SW 1271 (cell line): ENCODE data around the gene TMEM40.
"Not testable (repeated sequence)": the region's sequence is repeated elsewhere in the genome, so short reads cannot be mapped to it uniquely, and the experiment has no call there.

Source experiments
- DNase-seq, 2 experiments: peaks; one replicate each; lab custom pipeline; 2025; lab: John Stamatoyannopoulos, UW

TMEM40 gene

DNA sequence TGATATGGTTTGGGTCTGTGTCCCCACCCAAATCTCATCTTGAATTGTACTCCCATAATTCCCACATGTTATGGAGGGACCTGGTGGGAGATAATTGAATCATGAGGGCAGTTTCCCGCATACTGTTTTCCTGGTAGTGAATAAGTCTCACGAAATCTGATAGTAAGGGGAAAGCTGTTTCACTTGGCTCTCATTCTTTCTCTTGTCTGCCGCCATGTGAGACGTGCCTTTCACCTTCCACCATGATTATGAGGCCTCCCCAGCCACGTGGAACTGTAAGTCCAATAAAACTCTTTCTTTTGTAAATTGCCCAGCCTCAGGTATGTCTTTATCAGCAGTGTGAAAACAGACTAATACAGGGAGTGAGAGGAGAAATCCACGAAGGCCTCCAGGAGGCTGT, 16.9 kb upstream of the TMEM40 start:
- not testable (repeated sequence) for DNase-seq

DNA sequence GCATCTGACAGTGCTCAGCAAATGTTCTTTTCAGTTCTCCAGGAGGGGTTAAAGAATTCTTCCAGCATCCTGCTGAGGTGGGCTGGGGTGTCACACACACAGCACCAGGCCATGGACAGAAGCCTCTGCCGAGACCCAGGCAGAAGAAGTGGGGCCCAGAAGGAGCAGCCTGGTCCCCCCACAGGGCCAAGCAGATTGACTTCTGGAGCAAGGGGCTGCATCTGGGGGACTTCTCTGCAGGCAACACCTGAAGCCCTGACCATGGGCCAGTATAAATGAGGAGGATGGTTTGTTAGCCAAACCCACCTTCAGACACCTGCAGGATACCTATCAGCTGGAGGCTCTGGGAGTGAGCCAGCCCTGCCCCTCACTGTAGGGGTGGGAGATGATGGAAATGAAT, 16.2 kb upstream of the TMEM40 start:
- no peak for DNase-seq

DNA sequence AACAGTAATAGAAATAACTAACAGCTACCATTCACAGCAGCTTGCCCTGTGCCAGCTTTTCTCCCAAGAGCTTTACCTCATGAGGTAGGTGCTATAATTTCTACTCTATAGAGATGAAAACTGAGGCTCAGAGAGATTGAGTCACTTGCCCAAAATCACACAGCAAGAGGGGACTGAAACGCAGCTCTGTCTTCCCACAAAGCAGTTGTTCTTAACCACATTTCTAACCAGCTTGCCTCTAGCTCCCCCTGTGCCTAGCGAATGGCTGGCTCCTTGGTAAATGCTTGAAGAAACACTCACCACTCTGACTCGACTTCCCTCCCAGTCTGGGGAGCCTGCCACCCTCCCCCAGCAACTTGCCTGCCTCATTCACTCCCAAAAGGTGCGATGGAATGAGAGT, 15.6 kb upstream of the TMEM40 start:
- DNase-seq = no peak

DNA sequence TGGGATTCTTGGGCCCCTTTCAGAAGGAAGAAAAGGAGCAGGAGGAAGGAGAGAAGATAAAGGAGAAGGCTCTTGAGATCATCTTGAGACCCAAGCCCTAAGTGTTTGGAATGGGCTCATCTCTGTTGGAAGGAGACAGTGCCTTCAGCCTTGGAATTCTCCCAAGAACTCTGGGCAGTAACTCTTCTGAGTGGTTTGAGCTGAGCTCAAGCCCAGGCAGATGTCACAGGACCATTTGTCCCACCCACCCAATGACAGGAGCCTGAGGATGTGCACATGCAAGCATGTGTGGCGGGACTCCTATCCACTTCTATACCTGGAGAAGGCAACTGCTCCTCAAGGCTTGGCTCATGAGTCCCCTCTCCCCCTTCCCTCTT, 14.6 kb upstream of the TMEM40 start:
- no peak for DNase-seq

DNA sequence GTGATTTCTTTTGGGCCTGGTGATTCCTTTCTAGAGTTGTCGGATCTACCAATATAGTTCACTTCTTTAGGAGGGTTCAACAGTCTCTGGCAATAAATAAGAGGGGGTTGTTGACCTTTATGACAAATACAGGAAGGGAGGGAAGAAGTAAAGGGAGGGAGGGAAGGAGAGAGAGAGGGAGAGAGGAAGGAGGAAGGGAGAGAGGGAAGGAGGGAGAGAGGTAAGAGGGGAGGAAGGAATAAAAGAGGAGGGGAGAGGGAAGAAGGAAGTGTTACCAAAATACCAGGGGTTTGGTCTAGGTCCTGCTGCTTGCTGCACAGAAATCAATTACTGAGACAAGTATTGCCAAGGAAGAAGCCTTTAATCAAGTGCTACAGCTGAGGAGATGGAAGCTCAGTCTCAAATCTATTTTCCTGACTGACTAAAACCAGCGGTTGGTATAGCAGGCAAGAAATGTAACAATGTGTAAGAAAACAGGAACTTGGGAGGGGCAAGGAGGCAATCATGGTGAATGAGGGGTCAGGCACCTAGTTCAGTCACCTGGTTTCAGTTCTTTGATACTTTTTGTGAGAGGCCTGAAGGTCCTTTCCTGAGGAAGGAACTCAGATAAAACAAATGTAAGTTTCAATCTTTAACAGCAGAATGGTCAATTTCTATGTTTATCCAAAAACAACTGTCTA, 14.1 kb upstream of the TMEM40 start:
- no peak for DNase-seq

DNA sequence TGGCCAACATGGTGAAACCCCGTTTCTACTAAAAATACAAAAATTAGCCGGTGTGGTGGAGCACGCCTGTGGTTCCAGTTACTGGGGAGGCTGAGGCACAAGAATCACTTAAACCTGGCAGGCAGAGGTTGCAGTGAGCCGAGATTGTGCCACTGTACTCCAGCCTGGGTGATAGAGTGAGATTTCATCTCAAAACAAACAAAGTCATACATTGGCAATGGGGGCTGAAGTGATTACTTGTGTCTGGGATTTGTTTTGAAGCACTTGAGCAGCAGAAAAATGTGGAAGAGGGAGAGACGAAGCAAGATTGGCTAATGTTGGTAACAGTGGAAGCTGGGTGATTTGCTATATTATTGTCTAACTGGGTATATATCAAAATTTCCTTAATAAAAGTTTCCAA, 13.4 kb upstream of the TMEM40 start:
- DNase-seq = no peak

DNA sequence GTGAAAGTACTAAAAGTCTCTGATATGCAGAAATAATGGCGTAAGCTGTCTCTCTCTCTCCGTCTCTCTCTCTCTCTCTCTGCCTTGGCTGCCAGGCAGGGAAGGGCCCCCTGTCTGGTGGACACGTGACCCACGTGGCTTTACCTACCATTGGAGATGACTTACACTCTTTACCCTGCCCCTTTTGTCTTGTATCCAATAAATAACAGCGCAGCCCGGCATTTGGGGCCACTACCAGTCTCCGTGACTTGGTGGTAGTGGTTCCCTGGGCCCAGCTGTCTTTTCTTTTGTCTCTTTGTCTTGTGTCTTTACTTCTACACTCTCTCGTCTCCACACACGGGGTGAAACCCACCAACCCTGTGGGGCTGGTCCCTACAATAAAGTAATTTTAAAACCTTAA, 12.2 kb upstream of the TMEM40 start:
- no peak for DNase-seq

DNA sequence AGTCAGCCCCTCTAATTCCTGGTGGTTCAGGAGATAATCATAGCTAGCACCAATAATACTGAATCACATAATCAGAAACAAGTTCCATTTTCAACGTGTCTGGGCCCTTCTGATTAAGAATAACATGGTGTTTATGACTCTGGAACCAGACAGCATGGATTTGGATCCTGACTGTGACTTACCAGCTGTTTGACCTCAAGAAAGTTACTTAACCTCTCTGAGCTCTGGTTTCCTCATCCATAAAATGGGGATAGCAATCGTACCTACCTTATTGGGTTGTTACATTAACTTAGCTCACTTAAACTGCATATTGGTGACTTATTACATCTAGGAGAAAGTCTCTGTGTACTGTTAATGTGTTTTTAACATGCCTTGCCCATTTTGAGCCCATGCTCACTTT, 10.7 kb upstream of the TMEM40 start:
- no peak for DNase-seq

DNA sequence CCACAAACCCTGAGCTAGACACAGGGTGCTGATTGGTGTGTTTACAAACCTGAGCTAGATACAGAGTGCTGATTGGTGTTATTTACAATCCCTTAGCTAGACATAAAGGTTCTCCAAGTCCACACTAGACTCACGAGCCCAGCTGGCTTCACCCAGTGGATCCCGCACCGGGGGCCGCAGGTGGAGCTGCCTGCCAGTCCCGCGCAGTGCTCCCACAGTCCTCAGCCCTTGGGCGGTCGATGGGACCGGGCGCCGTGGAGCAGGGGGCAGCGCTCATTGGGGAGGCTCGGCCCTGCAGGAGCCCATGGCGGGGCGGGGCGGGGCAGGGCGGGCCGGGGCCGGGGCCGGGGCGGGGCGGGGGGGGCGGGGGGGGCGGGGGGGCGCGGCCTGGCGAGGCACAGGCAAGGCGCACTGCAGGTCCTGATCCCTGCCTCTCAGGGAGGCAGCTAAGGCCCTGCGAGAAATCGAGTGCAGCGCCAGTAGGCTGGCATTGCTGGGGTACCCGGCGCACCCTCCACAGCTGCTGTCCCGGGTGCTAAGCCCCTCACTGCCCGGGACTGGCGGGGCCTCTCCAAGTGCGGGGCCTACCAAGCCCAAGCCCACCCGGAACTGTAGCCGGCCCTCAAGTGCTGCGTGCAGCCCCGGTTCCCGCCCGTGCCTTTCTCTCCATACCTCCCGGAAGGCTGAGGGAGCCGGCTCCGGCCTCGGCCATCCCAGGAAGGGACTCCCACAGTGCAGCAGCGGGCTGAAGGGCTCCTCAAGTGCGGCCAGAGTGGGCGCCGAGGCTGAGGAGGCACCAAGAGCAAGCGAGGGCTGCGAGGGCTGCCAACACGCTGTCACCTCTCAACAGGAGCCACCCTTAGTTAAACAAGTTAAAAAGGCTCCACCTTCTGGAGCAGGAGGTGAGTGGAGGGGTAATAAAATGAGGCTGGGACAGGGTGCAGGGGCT, 9.8 kb upstream of the TMEM40 start:
- DNase-seq = no peak

DNA sequence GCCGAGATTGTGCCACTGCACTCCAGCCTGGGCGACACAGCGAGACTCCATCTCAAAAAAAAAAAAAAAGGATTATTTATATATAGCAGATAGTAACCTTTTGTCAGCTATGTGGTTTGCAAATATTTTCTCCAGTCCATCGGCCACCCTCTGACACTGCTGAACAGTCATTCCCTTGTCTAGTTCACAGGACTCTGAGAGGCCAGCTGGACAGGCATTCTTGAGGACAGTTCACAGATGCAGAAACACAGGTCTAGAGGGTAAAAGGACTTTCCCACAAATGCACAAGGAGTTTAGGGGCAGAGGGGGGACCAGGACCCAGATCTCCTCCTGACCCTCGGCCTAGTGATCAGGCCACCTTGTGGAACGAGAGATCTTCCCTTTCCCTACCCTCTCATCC, 7.5 kb upstream of the TMEM40 start:
- no peak for DNase-seq

DNA sequence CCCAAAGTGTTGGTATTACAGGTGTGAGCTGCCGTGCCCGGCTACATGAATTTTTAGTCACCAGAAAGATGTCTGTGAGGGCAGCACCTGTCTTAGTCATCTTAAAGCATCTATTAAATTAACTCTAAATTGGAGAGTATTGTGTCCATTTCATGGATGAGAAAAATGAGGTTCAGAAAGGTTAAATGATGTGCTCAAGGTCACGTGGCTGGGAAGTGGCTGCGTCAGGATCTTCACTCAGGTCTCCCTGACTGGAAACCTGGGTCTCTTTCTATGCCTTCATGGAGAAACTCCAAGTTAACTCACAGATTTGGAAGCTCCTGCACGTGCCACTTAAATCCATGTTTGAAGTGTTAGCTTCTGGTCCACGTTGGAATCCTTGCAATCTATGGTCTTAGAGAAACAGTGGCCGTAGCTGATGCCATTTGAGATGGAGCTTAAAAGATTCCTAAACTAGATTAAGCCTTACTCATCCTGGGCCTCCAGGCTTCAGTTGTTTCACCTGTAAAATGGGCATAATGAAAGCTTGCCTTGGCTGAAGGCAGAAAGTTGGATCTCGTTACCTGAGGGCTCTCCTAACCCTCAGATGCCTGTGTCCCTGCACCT, 5.2 kb upstream of the TMEM40 start:
- DNase-seq = no peak

DNA sequence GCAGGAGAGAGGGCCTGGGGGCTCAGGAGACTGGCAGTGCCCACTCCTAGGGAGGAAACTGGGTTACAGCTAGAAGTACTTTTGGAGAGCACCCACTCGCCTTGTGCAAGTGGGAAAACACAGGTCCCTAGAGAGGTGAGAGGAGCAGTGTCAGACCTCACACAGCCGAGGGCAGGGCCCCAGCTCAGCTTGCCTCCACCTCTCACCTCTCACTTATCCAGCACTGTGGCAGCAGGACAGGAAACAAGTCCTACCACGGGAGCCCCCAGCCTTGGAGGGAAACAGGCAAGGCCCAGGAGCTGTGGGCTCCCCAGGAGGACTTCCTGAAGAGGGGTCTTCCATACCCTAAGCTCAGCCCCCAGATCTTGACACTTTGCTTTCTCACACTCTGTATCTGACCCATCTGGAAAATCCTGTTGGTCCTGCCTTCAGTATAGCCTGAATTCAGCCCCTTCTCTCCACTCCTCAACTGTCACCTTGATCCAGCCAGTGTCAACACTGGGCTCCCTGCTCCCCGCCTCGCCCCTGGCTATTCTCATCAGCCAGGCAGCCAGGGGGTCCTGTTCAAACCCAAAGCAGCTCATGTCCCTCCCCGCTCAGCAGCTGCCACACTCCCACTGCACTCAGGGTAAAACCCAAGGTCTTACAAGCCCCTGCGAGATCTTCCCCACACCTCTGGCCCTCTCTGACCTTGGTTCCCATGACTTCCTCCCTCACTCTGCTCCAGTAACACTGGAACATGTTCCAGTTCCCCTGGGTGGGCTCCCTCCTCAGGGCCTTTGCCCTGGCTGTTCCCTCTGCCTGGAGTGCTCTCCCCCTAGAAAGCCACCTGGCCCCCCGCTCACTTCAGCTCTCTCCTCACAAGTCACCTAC, 870 bp upstream of the TMEM40 start:
- DNase-seq = no peak

DNA sequence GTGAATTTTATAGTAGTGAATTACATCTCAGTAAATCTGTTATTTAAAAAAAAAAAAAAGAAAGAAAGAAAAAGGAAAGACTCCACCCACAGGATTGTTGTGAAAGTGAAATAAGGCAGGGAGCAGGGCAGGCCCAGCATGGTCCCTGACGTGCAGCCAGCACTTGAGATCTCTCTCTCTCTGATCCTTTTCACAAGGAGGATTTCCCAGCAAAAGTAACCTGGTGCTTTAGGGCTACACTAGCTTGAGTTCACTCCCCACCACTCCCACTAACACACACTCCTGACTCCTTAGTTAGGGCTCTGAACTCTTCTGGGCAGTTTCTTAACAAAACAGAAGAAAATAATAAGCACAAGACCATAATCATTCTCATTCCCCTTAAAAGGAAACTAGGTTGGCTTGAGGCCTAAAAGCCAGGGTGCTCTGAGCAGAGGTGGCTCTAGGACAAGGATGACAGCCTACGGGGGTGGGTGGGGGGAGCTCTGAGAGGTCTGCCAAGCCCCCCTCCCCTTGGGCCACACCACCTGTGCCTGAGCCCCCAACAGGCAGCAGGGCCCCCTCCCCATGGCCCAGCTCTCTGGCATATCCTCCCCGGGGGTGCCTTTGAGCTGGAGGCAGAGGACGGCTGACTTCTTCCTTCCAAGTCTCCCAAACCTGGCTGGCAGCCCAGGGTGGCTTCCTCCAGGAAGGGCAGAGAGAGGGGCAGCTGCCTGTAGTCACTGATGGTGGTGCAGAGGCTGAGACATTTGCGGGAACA, 856 bp downstream of the TMEM40 start:
- DNase-seq = peak in 1 of 2 experiments; percentile 52

DNA sequence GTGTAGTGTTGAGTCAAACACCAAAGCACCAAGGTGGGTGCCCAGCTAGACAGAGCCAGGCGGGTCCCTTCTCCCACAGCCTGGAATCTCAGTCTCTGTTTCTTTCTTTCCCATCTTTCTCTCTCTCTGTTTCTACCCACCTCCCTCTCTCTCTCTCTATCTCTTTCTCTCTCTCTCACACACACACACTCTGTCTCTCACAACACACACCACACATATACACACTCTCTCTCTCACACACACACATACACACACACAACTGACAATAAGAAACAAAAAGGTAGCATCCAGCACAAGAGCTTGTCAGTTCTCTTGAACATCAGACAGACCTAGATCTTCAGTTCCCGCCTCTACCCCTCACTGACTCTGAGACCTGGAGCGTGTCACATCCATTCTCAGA, 2.4 kb downstream of the TMEM40 start:
- DNase-seq = no peak

DNA sequence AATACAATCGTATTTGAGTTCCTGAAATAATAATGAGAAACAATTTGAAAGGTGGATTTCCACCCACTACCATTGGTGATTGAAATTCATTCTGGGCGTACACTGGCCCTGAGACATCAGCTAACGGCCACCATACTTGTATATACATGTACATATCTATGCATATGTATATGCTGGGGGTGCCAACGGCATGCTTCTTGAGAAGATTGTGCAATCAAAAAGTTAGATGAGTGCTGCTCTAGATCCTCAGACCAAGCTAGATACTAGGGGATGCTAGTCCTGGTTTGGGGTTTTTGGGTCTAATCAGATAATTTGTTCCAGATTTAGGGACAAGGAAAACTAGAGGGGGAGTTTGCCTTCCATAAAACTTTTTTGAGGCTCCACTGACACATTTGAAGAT, 2.9 kb downstream of the TMEM40 start:
- DNase-seq = no peak

DNA sequence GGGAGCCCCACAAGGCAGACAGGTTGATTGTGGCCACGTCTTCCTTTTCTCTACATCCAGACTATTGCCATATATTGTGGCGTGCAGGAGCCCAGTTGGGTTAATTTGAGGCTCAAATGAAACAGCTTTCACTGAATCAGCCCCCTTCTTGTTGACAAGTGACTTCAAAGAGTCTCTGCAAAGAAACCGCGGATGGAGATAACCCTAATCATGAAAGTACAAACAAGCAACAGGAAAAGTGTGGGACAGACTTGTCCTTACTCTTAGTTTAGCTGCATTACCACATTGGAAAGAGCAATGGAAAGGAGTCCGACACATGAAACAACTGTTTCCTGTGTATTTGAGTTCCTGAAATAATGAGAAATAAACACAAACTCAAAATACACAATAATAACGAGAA, 3.3 kb downstream of the TMEM40 start:
- DNase-seq = no peak

DNA sequence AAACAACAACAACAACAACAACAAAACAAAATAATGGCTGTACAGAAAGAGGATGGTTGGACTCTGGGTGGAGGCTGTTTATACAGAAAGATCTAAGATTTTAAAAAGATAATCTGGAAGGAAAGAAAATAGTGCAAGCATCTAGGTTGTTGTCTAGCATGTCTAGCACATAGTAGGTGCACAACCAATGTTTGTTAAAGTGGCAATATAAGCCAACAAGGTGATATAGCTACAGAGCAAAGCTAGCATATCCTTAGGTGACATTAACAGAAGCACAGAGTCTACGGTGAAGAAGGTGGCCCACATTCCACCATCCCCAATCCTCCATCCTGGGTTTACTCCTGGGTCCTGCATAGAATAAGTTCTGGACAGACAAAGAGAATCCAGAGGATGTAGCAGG, 4.7 kb downstream of the TMEM40 start:
- DNase-seq = no peak

DNA sequence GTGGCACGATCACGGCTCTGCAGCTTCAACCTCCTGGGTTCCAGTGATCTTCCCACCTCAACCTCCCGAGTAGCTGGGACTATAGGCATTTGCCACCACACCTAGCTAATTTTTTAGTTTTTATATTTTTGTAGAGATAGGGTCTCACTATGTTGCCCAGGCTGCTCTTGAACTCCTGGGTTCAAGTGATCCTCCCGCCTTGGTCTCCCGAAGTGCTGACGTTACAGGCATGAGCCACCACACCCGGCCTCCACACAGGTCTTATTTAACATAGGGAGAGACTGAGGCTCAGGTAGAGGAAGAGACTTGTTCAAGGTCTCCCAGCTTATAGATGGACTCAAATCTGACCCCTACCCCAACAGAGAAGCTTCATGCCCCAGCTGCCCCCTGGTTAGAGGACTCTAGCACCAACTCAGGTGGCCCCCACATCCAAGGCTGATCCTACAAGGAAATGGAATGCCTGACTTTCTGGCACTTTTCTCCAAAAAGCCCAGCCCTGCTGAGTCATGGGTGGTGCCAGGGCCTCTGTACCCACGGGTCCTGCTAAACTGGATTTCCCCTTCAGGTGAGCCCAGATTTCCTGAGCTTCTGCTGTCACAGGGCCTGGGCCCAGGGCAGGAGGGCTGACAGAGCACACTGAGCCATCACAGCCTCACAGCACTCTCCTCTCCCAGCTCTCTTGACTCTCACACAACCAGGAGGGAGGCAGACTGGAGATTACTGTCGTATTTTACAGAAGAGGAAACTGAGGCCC, 5.6 kb downstream of the TMEM40 start:
- DNase-seq = no peak

DNA sequence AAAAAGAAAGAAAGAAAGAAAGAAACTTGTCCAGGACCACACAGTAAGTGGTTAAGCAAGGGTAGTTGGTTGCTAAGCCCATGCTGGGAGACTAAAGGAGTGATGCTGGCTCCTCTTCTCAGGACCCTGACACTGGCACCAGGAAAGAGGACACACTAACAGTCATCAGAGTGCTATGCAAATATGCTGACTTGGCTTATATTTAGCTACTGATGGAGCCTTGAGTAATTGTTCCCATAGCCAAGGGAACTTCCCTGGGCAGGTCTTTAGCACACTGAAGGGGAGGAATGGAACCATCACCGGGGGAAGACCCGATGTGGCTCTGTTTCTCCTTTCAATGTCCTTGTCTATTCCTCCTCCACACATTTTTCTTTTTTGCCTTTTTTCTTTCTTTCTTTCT, 6.2 kb downstream of the TMEM40 start:
- DNase-seq = peak in 1 of 2 experiments; percentile 24

DNA sequence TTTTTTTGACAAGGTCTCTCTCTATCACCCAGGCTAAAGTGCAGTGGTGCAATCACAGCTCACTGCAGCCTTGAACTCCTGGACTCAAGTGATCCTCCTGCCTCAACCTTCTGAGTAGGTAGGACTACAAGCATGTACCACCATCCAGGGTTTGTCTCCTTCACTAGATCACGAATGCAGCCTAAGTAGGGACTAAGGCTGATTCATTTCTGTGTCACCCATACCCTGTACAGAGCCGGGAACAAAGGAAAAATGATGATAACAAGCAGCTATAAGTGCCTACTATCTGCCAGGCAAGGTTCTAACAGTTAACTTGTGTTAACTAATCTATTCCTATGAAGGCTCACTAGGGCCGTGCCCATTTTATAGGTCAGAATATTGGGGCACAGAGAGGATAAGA, 7.0 kb downstream of the TMEM40 start:
- DNase-seq = no peak

DNA sequence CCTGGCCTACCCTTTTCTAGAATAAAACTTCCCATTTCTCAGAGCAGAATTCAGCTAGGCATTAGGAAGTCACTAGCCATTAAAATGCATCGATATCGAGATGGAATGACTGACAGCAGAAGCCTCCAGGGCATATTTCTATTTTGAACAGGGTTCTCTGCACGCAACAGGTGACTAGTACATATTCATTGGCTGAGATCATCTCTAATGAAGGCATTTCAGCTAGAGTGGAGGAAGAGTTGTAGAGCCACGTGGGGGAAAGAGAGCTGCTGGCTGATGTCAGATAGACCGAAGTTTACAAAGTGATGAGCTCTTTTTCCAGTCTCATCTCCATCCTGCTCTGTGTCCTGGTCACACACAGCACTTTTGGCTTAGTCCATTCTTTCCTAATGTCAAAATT, 7.5 kb downstream of the TMEM40 start:
- no peak for DNase-seq
